GM21367 (cell line): Measurements from ENCODE around the gene ZNF853.
"Not testable (repeated sequence)": the region's sequence is repeated elsewhere in the genome, so short reads cannot be mapped to it uniquely, and the experiment has no call there.

Source experiments
- ATAC-seq: cut with Tn5 transposase; IDR thresholded peaks from one replicate; pipeline ENCODE4 v1.9.1; 2021; ENCODE audit not compliant: unreplicated experiment

The ZNF853 gene

GRCh38 chr7:6614953-6615722, at the start of gene ZNF853:
TSS of gene ZNF853 (plus strand) at chr7:6615610. CDS start at chr7:6616175, 565 bp downstream.
- ATAC-seq = no peak

GRCh38 chr7:6565655-6566054, 49.8 kb upstream of the ZNF853 start:
- no peak for ATAC-seq

GRCh38 chr7:6567886-6568285, 47.5 kb upstream of the ZNF853 start:
- ATAC-seq = no peak

- ATAC-seq = no peak
Measured at GRCh38 chr7:6571160-6571779, 44.1 kb upstream of the ZNF853 start.

- ATAC-seq = no peak
Measured at GRCh38 chr7:6575281-6576023, 40.0 kb upstream of the ZNF853 start.

GRCh38 chr7:6576024-6576866, 39.2 kb upstream of the ZNF853 start:
- ATAC-seq = no peak

GRCh38 chr7:6576867-6577368, 38.5 kb upstream of the ZNF853 start:
- not testable (repeated sequence) for ATAC-seq

- ATAC-seq = peak; percentile 94
Measured at GRCh38 chr7:6577369-6578113, 37.9 kb upstream of the ZNF853 start, which contains the start of gene ZDHHC4. TSS of gene ZDHHC4 (plus strand) at chr7:6577454. CDS start at chr7:6580562, 3,108 bp downstream.

GRCh38 chr7:6578114-6579084, 37.0 kb upstream of the ZNF853 start:
- no peak for ATAC-seq

GRCh38 chr7:6579446-6579845, 36.0 kb upstream of the ZNF853 start:
- no peak for ATAC-seq

- not testable (repeated sequence) for ATAC-seq
Measured at GRCh38 chr7:6585746-6586432, 29.5 kb upstream of the ZNF853 start.

- ATAC-seq = no peak
Measured at GRCh38 chr7:6588566-6588965, 26.8 kb upstream of the ZNF853 start.

GRCh38 chr7:6589151-6589828, 26.1 kb upstream of the ZNF853 start:
- ATAC-seq = no peak

GRCh38 chr7:6589829-6590644, 25.4 kb upstream of the ZNF853 start, which contains the start of gene INTS15:
TSS of gene INTS15 (plus strand) at chr7:6590021. CDS start at chr7:6590284, 263 bp downstream.
- peak; percentile 72 for ATAC-seq

GRCh38 chr7:6590645-6591110, 24.7 kb upstream of the ZNF853 start:
- peak; percentile 15 for ATAC-seq

- ATAC-seq = no peak
Measured at GRCh38 chr7:6600093-6600492, 15.3 kb upstream of the ZNF853 start.
